ENCODE results near the gene POLD4. TPM values are rescaled to one million over a fixed set of nuclear protein-coding genes. Genes with fewer than 3 reads are reported as not detected.
A peak's percentile ranks its signal among the peaks of the same experiment; 100 is the strongest.

POLD4 gene
- total RNA-seq, 1 donor from 2014 or later, result 19.8 TPM

- peaks cover 6% of the 10 kb centered on the region for H3K36me3 Mint-ChIP-seq (ENCODE audit: insufficient read depth)
- peaks cover 19% of the 10 kb centered on the region for H3K4me1 Mint-ChIP-seq (ENCODE audit: low read depth)
- no peaks in the 10 kb centered on the region for H3K27me3 Mint-ChIP-seq
- H3K4me3 Mint-ChIP-seq (ENCODE audit: low read depth), result no peak overlapping the region
- H3K27ac Mint-ChIP-seq, result peak overlapping the region; percentile 77
- no peak for TF ChIP-seq CTCF (IDR thresholded peaks at IDR 0.05; ENCODE audit: unreplicated experiment)
- no peak for DNase-seq (ENCODE audit: low spot score, unreplicated experiment)
- no peaks in the 10 kb centered on the region for H3K9me3 Mint-ChIP-seq (ENCODE audit: low read depth)
These were observed 9.1 kb downstream of the POLD4 start for GRCh38 chr11:67344264-67344663.

DNA sequence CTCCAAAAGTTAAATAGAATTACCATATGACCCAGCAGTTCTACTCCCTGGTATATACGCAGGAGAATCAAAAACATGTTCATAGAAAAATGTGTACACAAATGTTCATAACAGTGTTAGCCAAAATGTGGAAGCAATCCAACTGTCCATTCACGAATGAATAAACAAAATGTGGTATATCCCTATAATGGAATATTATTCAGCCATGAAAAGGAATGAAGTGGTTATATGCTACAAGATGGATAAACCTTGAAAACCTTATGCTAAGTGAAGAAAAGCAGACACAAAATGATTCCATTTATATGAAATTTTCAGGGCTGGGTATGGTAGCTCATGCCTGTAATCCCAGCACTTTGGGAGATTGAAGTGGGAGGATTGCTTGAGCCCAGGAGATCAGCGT is 16.1 kb downstream of the POLD4 start:
- TF ChIP-seq CTCF (IDR thresholded peaks at IDR 0.05; ENCODE audit: unreplicated experiment), result no peak
- no peak overlapping the region for H3K27ac Mint-ChIP-seq
- no peak overlapping the region for H3K4me3 Mint-ChIP-seq (ENCODE audit: low read depth)
- no peaks in the 10 kb centered on the region for H3K27me3 Mint-ChIP-seq
- no peaks in the 10 kb centered on the region for H3K4me1 Mint-ChIP-seq (ENCODE audit: low read depth)
- no peaks in the 10 kb centered on the region for H3K9me3 Mint-ChIP-seq (ENCODE audit: low read depth)
- DNase-seq (ENCODE audit: low spot score, unreplicated experiment), result no peak
- peaks cover 7% of the 10 kb centered on the region for H3K36me3 Mint-ChIP-seq (ENCODE audit: insufficient read depth)

DNA sequence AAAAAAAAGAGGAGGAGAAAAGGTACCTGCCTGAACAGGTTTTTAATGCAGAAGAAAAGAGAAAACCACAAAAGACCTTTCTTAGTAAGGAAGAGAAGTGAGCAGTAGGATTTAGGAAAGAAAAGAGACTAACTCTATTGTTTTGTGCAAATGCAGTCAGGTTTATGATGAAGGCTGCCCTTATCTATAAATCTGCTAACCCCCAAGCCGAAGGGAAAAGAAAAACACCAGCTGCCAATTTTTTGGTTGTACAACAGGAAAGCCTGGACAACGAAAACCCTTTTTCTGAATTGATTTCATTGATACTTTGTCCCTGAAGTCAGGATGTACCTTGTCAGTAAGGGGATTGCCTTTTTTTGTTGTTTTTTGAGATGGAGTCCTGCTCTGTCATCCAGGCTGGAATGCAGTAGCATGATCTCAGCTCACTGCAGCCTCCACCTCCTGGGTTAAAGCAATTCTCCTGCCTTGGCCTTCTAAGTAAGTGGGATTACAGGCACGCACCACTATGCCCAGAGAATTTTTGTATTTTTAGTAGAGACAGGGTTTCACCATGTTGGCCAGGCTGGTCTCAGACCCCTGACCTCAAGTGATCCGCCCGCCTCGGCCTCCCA is 21.2 kb downstream of the POLD4 start:
- H3K4me3 Mint-ChIP-seq (ENCODE audit: low read depth), result no peak overlapping the region
- no peaks in the 10 kb centered on the region for H3K9me3 Mint-ChIP-seq (ENCODE audit: low read depth)
- peaks cover 9% of the 10 kb centered on the region for H3K36me3 Mint-ChIP-seq (ENCODE audit: insufficient read depth)
- no peaks in the 10 kb centered on the region for H3K4me1 Mint-ChIP-seq (ENCODE audit: low read depth)
- no peak for TF ChIP-seq CTCF (IDR thresholded peaks at IDR 0.05; ENCODE audit: unreplicated experiment)
- H3K27me3 Mint-ChIP-seq, result no peaks in the 10 kb centered on the region
- DNase-seq (ENCODE audit: low spot score, unreplicated experiment), result no peak
- H3K27ac Mint-ChIP-seq, result no peak overlapping the region

- H3K27ac Mint-ChIP-seq, result peak overlapping the region; percentile 35
- no peaks in the 10 kb centered on the region for H3K9me3 Mint-ChIP-seq (ENCODE audit: low read depth)
- no peaks in the 10 kb centered on the region for H3K27me3 Mint-ChIP-seq
- H3K4me1 Mint-ChIP-seq (ENCODE audit: low read depth), result peaks cover 6% of the 10 kb centered on the region
- TF ChIP-seq CTCF (IDR thresholded peaks at IDR 0.05; ENCODE audit: unreplicated experiment), result no peak
- no peak for DNase-seq (ENCODE audit: low spot score, unreplicated experiment)
- H3K4me3 Mint-ChIP-seq (ENCODE audit: low read depth), result no peak overlapping the region
- H3K36me3 Mint-ChIP-seq (ENCODE audit: insufficient read depth), result peaks cover 4% of the 10 kb centered on the region
These were observed 29.8 kb downstream of the POLD4 start for GRCh38 chr11:67323526-67323925.

- Mint-ChIP-seq H3K4me1 (ENCODE audit: low read depth) (peaks cover 10% of the 10 kb centered on the region), H3K27ac (no peak overlapping the region)
- TF ChIP-seq CTCF (IDR thresholded peaks at IDR 0.05; ENCODE audit: unreplicated experiment), result no peak
These were observed 31.3 kb downstream of the POLD4 start for GRCh38 chr11:67322049-67322448.

More at GRCh38 chr11:67322049-67322448, 31.3 kb downstream of the POLD4 start:
- Mint-ChIP-seq H3K36me3 (ENCODE audit: insufficient read depth) (peaks cover 4% of the 10 kb centered on the region), H3K4me3 (ENCODE audit: low read depth) (no peak overlapping the region), H3K9me3 (ENCODE audit: low read depth) (no peaks in the 10 kb centered on the region), H3K27me3 (no peaks in the 10 kb centered on the region)
- DNase-seq (ENCODE audit: low spot score, unreplicated experiment), result no peak

All from progenitor cell of endocrine pancreas (in vitro differentiated cells).